Central memory CD8-positive, alpha-beta T cell (primary cell): Measurements from ENCODE around the gene STX11.
"Not testable (repeated sequence)": the region's sequence is repeated elsewhere in the genome, so short reads cannot be mapped to it uniquely, and the experiment has no call there.

Source experiments
- ATAC-seq: fragments of 150-1000 bp; cut with Tn5 transposase; replicated peaks from 2 replicates; pipeline ENCODE4 v1.10.0; 2022; ENCODE audit warnings: mild to moderate bottlenecking, moderate FRiP score, moderate number of reproducible peaks; ENCODE audit not compliant: poor library complexity, severe bottlenecking; ENCODE audit errors: extremely low read depth
- DNase-seq, 2 donors: peaks; one replicate each; pipeline ENCODE4 v3.0.0; 2021; ENCODE audit warnings: low spot score in 2 of 2
- H3K27ac Mint-ChIP-seq: one replicate; pipeline ENCODE4 v1.8.0; 2022; ENCODE audit warnings: low read depth, mild to moderate bottlenecking, moderate library complexity, mixed read lengths
- H3K27me3 Mint-ChIP-seq: one replicate; pipeline ENCODE4 v1.8.0; 2022; ENCODE audit warnings: mixed read lengths
- H3K36me3 Mint-ChIP-seq: one replicate; pipeline ENCODE4 v1.8.0; 2022; ENCODE audit warnings: mild to moderate bottlenecking, moderate library complexity, mixed read lengths; ENCODE audit not compliant: insufficient read depth
- H3K4me1 Mint-ChIP-seq: one replicate; pipeline ENCODE4 v1.8.0; 2022; ENCODE audit warnings: mixed read lengths
- H3K4me3 Mint-ChIP-seq: one replicate; pipeline ENCODE4 v1.8.0; 2022; ENCODE audit warnings: mild to moderate bottlenecking, moderate library complexity, mixed read lengths
- H3K9me3 Mint-ChIP-seq: one replicate; pipeline ENCODE4 v1.8.0; 2022; ENCODE audit warnings: mixed read lengths

STX11 gene

GRCh38 chr6:144160431-144161005 lies 10.2 kb downstream of the STX11 start:
- DNase-seq (no peak), ATAC-seq (no peak)
- Mint-ChIP-seq H3K9me3 (no peaks in the 10 kb centered on the region), H3K4me1 (peaks cover 40% of the 10 kb centered on the region), H3K27ac (no peak overlapping the region), H3K4me3 (no peak overlapping the region), H3K36me3 (peaks cover 8% of the 10 kb centered on the region), H3K27me3 (no peaks in the 10 kb centered on the region)

- Mint-ChIP-seq H3K4me1 (peaks cover 33% of the 10 kb centered on the region), H3K27me3 (no peaks in the 10 kb centered on the region)
Observed at GRCh38 chr6:144161975-144162374, 11.7 kb downstream of the STX11 start.

GRCh38 chr6:144162977-144163376 lies 12.7 kb downstream of the STX11 start:
- Mint-ChIP-seq H3K27ac (no peak overlapping the region), H3K27me3 (no peaks in the 10 kb centered on the region), H3K4me1 (peaks cover 26% of the 10 kb centered on the region), H3K4me3 (no peak overlapping the region), H3K36me3 (peaks cover 6% of the 10 kb centered on the region), H3K9me3 (no peaks in the 10 kb centered on the region)
- ATAC-seq, result no peak
- DNase-seq, result no peak

More at GRCh38 chr6:144161975-144162374, 11.7 kb downstream of the STX11 start:
- no peaks in the 10 kb centered on the region for H3K9me3 Mint-ChIP-seq
- ATAC-seq (no peak), DNase-seq (no peak)
- no peak overlapping the region for H3K4me3 Mint-ChIP-seq
- H3K36me3 Mint-ChIP-seq, result peaks cover 6% of the 10 kb centered on the region
- no peak overlapping the region for H3K27ac Mint-ChIP-seq

- H3K4me3 Mint-ChIP-seq, result no peak overlapping the region
- H3K27ac Mint-ChIP-seq, result no peak overlapping the region
- peaks cover 31% of the 10 kb centered on the region for H3K4me1 Mint-ChIP-seq
- no peaks in the 10 kb centered on the region for H3K9me3 Mint-ChIP-seq
- no peaks in the 10 kb centered on the region for H3K27me3 Mint-ChIP-seq
- no peak for DNase-seq
- H3K36me3 Mint-ChIP-seq, result peaks cover 15% of the 10 kb centered on the region
- ATAC-seq, result no peak
Observed at GRCh38 chr6:144165784-144166183, 15.5 kb downstream of the STX11 start.

GRCh38 chr6:144170044-144170443 lies 19.7 kb downstream of the STX11 start:
- H3K36me3 Mint-ChIP-seq, result peaks cover 25% of the 10 kb centered on the region
- DNase-seq (no peak), ATAC-seq (no peak)
- no peaks in the 10 kb centered on the region for H3K27me3 Mint-ChIP-seq
- H3K4me3 Mint-ChIP-seq, result no peak overlapping the region
- H3K9me3 Mint-ChIP-seq, result no peaks in the 10 kb centered on the region
- peak overlapping the region; percentile 56 for H3K27ac Mint-ChIP-seq
- peaks cover 39% of the 10 kb centered on the region for H3K4me1 Mint-ChIP-seq

- no peaks in the 10 kb centered on the region for H3K9me3 Mint-ChIP-seq
- H3K27ac Mint-ChIP-seq, result no peak overlapping the region
- H3K36me3 Mint-ChIP-seq, result peaks cover 27% of the 10 kb centered on the region
- peaks cover 44% of the 10 kb centered on the region for H3K4me1 Mint-ChIP-seq
- ATAC-seq (no peak), DNase-seq (no peak)
- H3K27me3 Mint-ChIP-seq, result no peaks in the 10 kb centered on the region
- H3K4me3 Mint-ChIP-seq, result no peak overlapping the region
Observed at GRCh38 chr6:144171406-144171805, 21.1 kb downstream of the STX11 start.

GRCh38 chr6:144174006-144174405 lies 23.7 kb downstream of the STX11 start:
- DNase-seq, result no peak
- Mint-ChIP-seq H3K36me3 (peaks cover 19% of the 10 kb centered on the region), H3K27me3 (no peaks in the 10 kb centered on the region), H3K9me3 (no peaks in the 10 kb centered on the region), H3K4me3 (no peak overlapping the region), H3K27ac (no peak overlapping the region), H3K4me1 (peaks cover 54% of the 10 kb centered on the region)
- no peak for ATAC-seq

- no peak overlapping the region for H3K27ac Mint-ChIP-seq
- H3K27me3 Mint-ChIP-seq, result no peaks in the 10 kb centered on the region
- H3K36me3 Mint-ChIP-seq, result peaks cover 10% of the 10 kb centered on the region
- H3K9me3 Mint-ChIP-seq, result no peaks in the 10 kb centered on the region
- ATAC-seq (no peak), DNase-seq (no peak)
- peaks cover 58% of the 10 kb centered on the region for H3K4me1 Mint-ChIP-seq
- H3K4me3 Mint-ChIP-seq, result no peak overlapping the region
Observed at GRCh38 chr6:144176043-144176442, 25.7 kb downstream of the STX11 start.

GRCh38 chr6:144177726-144178125 lies 27.4 kb downstream of the STX11 start:
- DNase-seq, result no peak
- Mint-ChIP-seq H3K9me3 (no peaks in the 10 kb centered on the region), H3K4me1 (peaks cover 64% of the 10 kb centered on the region), H3K27ac (peak overlapping the region; percentile 26), H3K36me3 (peaks cover 7% of the 10 kb centered on the region), H3K4me3 (no peak overlapping the region), H3K27me3 (no peaks in the 10 kb centered on the region)
- no peak for ATAC-seq

GRCh38 chr6:144178323-144178722 lies 28.0 kb downstream of the STX11 start:
- Mint-ChIP-seq H3K4me3 (no peak overlapping the region), H3K27ac (no peak overlapping the region), H3K36me3 (peaks cover 7% of the 10 kb centered on the region), H3K27me3 (no peaks in the 10 kb centered on the region), H3K4me1 (peaks cover 62% of the 10 kb centered on the region), H3K9me3 (no peaks in the 10 kb centered on the region)
- DNase-seq (no peak), ATAC-seq (peak; percentile 24)

GRCh38 chr6:144179237-144179636 lies 28.9 kb downstream of the STX11 start:
- Mint-ChIP-seq H3K4me3 (peak overlapping the region; percentile 39), H3K27ac (peak overlapping the region; percentile 59), H3K36me3 (peaks cover 4% of the 10 kb centered on the region), H3K27me3 (no peaks in the 10 kb centered on the region), H3K9me3 (no peaks in the 10 kb centered on the region), H3K4me1 (peaks cover 63% of the 10 kb centered on the region)
- DNase-seq (no peak), ATAC-seq (no peak)

GRCh38 chr6:144179828-144180227 lies 29.5 kb downstream of the STX11 start:
- ATAC-seq (peak; percentile 19), DNase-seq (no peak)
- Mint-ChIP-seq H3K27me3 (no peaks in the 10 kb centered on the region), H3K4me3 (peak overlapping the region; percentile 39), H3K36me3 (peaks cover 4% of the 10 kb centered on the region), H3K27ac (peak overlapping the region; percentile 59), H3K4me1 (peaks cover 68% of the 10 kb centered on the region), H3K9me3 (no peaks in the 10 kb centered on the region)

- H3K27me3 Mint-ChIP-seq, DNase-seq, H3K27ac Mint-ChIP-seq, H3K36me3 Mint-ChIP-seq, H3K4me3 Mint-ChIP-seq, ATAC-seq, H3K9me3 Mint-ChIP-seq: not testable (repeated sequence)
- peaks cover 68% of the 10 kb centered on the region for H3K4me1 Mint-ChIP-seq
Observed at GRCh38 chr6:144180354-144180753, 30.0 kb downstream of the STX11 start.
